HCT116 (cell line): Measurements from ENCODE around the gene PPFIA2. TPM values are rescaled to one million over a fixed set of nuclear protein-coding genes. Genes with fewer than 3 reads are reported as not detected.

Source experiments
- ATAC-seq: fragments of 200-7000 bp; cut with Tn5 transposase; 2 replicates; pipeline ENCODE4 v1.9.1; 2020; ENCODE audit warnings: mild to moderate bottlenecking, moderate library complexity
- BruUV-seq: library from RNA; stranded (reverse); fragments of 400-500 nt; replicated peaks from 2 replicates; lab custom pipeline; 2021; lab: Mats Ljungman, UMichigan
- CTCF ChIA-PET: fragments of 300-600 bp; sonication (Branson Sonifier 250); formaldehyde crosslinking; loops from one replicate; lab custom pipeline; 2021; ENCODE audit warnings: antibody characterized with exemption; lab: Charles Lee
- POLR2A ChIA-PET: fragments of 300-600, 350-600 bp; sonication (Branson Sonifier 250); formaldehyde crosslinking; loops from one replicate; lab custom pipeline; 2021; ENCODE audit warnings: antibody characterized with exemption; lab: Charles Lee
- RAD21 ChIA-PET, 2 experiments: fragments of 300-600 bp; sonication (Branson Sonifier 250); formaldehyde crosslinking; loops; one replicate each; lab custom pipeline; 2023; ENCODE audit warnings: low total read pairs in 2 of 2; ENCODE audit not compliant: uncharacterized antibody in 2 of 2, unreplicated experiment in 2 of 2, low non-redundant PET in 1 of 2; lab: Charles Lee
- DNase-seq: peaks from one replicate; pipeline ENCODE4 v3.0.0-alpha.2; 2010; ENCODE audit warnings: low read depth, low spot score
- H2AFZ ChIP-seq: fragments of 200-600 bp; shearing (Covaris generic), sonication (generic); 2 replicates; pipeline ENCODE4 v1.6.1; 2017; ENCODE audit warnings: low read depth, mixed run types, mixed read lengths, antibody characterized with exemption, low read length; ENCODE audit not compliant: poor library complexity, severe bottlenecking
- H3K27ac ChIP-seq: 2 replicates; pipeline ENCODE4 v1.5.1; 2012; ENCODE audit warnings: low read depth, low read length
- H3K27me3 ChIP-seq: fragments of 200-600 bp; sonication (generic); 2 replicates; pipeline ENCODE4 v1.6.1; 2016; ENCODE audit warnings: mixed run types, low read length, mixed read lengths; ENCODE audit not compliant: insufficient read depth
- H3K36me3 ChIP-seq, 2 experiments: fragments of 200-500 bp in 1 of 2; fragments of 200-600 bp in 1 of 2; sonication (Bioruptor generic) in 1 of 2; sonication (generic) in 1 of 2; 2 replicates each; pipeline versions ENCODE4 v1.5.1 to v1.6.1; 2014 to 2016; ENCODE audit warnings: low read length in 2 of 2, inconsistent platforms in 1 of 2, mixed read lengths in 1 of 2, mixed run types in 1 of 2; ENCODE audit not compliant: insufficient read depth in 2 of 2, control insufficient read depth in 1 of 2
- H3K4me1 ChIP-seq, 2 experiments: fragments of 200-600 bp in 1 of 2; sonication (generic) in 1 of 2; 2 replicates each; pipeline versions ENCODE4 v1.5.1 to v1.6.1; 2012 to 2017; ENCODE audit warnings: low read length in 2 of 2, inconsistent platforms in 1 of 2, mild to moderate bottlenecking in 1 of 2, mixed read lengths in 1 of 2, mixed run types in 1 of 2, moderate library complexity in 1 of 2; ENCODE audit not compliant: insufficient read depth in 2 of 2, control insufficient read depth in 1 of 2
- H3K4me2 ChIP-seq: fragments of 200-600 bp; sonication (generic); 2 replicates; pipeline ENCODE4 v1.6.1; 2017; ENCODE audit warnings: mixed run types, low read length, mixed read lengths
- H3K4me3 ChIP-seq, 2 experiments: fragments of 200-600 bp in 1 of 2; sonication (generic) in 1 of 2; replicated peaks in 1 of 2; 2 replicates each; pipeline ENCODE4 v1.5.1; 2011 to 2016; ENCODE audit warnings: low read length in 2 of 2, control low read depth in 1 of 2, low read depth in 1 of 2, mild to moderate bottlenecking in 1 of 2, mixed read lengths in 1 of 2, mixed run types in 1 of 2
- H3K79me2 ChIP-seq: fragments of 200-600 bp; sonication (generic); 2 replicates; pipeline ENCODE4 v1.6.1; 2017; ENCODE audit warnings: mild to moderate bottlenecking, mixed run types, low read length, moderate library complexity, mixed read lengths; ENCODE audit not compliant: insufficient read depth
- H3K9ac ChIP-seq: fragments of 200-600 bp; sonication (generic); 2 replicates; pipeline ENCODE4 v1.6.1; 2016; ENCODE audit warnings: low read length, mixed read lengths
- H3K9me2 ChIP-seq: fragments of 200-600 bp; sonication (generic), shearing (Covaris generic); 2 replicates; pipeline ENCODE4 v1.6.1; 2017; ENCODE audit warnings: mixed run types, mild to moderate bottlenecking, moderate library complexity; ENCODE audit not compliant: insufficient read depth
- H3K9me3 ChIP-seq, 2 experiments: fragments of 200-500 bp in 1 of 2; fragments of 200-600 bp in 1 of 2; sonication (Bioruptor generic) in 1 of 2; sonication (generic) in 1 of 2; 2 replicates each; pipeline ENCODE4 v1.6.1; 2014 to 2017; ENCODE audit warnings: low read length in 2 of 2, mixed read lengths in 2 of 2, inconsistent platforms in 1 of 2, low read depth in 1 of 2, mild to moderate bottlenecking in 1 of 2, mixed run types in 1 of 2, moderate library complexity in 1 of 2; ENCODE audit not compliant: control insufficient read depth in 1 of 2, insufficient read depth in 1 of 2
- H4K20me1 ChIP-seq: fragments of 200-600 bp; sonication (generic), shearing (Covaris generic); 2 replicates; pipeline ENCODE4 v1.6.1; 2017; ENCODE audit warnings: mixed run types, mild to moderate bottlenecking, moderate library complexity; ENCODE audit not compliant: insufficient read depth
- CEBPB ChIP-seq: IDR thresholded peaks from 2 replicates; pipeline ENCODE4 v1.6.1; 2012; ENCODE audit warnings: low read depth
- ELF1 ChIP-seq: IDR thresholded peaks from 2 replicates; pipeline ENCODE4 v1.6.1; 2012; ENCODE audit warnings: low read depth, borderline replicate concordance
- FOSL1 ChIP-seq: IDR thresholded peaks from 2 replicates; pipeline ENCODE4 v1.6.1; 2012; ENCODE audit warnings: low read depth
- POLR2AphosphoS5 ChIP-seq: IDR thresholded peaks from 2 replicates; pipeline ENCODE4 v1.6.1; 2011; ENCODE audit warnings: mild to moderate bottlenecking, low read depth, low read length, moderate library complexity
- RAD21 ChIP-seq: IDR thresholded peaks from 2 replicates; pipeline ENCODE4 v1.6.1; 2012; ENCODE audit warnings: low read depth, mild to moderate bottlenecking
- SIN3A ChIP-seq: IDR thresholded peaks from 2 replicates; pipeline ENCODE4 v1.6.1; 2012; ENCODE audit warnings: low read depth
- SP1 ChIP-seq: IDR thresholded peaks from 2 replicates; pipeline ENCODE4 v1.6.1; 2012; ENCODE audit warnings: low read depth
- SRF ChIP-seq: IDR thresholded peaks from 2 replicates; pipeline ENCODE4 v1.6.1; 2012; ENCODE audit warnings: low read depth
- TCF7L2 ChIP-seq: IDR thresholded peaks from 2 replicates; pipeline ENCODE4 v1.7.0; 2011; ENCODE audit warnings: borderline replicate concordance, inconsistent platforms; ENCODE audit not compliant: insufficient read depth, insufficient read length; ENCODE audit errors: extremely low read depth
- YY1 ChIP-seq: IDR thresholded peaks from 2 replicates; pipeline ENCODE4 v1.6.1; 2011; ENCODE audit warnings: low read length, low read depth, moderate library complexity, mild to moderate bottlenecking; ENCODE audit not compliant: insufficient replicate concordance; ENCODE audit errors: extremely low read depth
- ZFX ChIP-seq: fragments of 450-650 bp; IDR thresholded peaks from 2 replicates; pipeline ENCODE4 v1.6.1; 2017
- intact Hi-C: fragments of 100-400 bp; cut with micrococcal nuclease; formaldehyde crosslinking; loops from 2 replicates; pipeline ENCODE4 v1.10.0; 2022
- total RNA-seq: library from RNA; stranded (reverse); gene quantifications from one replicate; pipeline ENCODE4 v1.2.1, GENCODE V29; 2021; ENCODE audit not compliant: unreplicated experiment
- TF ChIP-seq, protein P1 (sequence below): IDR thresholded peaks from 2 replicates; pipeline ENCODE4 v1.6.1; 2011; ENCODE audit warnings: mild to moderate bottlenecking, low read length, moderate library complexity; ENCODE audit not compliant: insufficient replicate concordance; ENCODE audit errors: extremely low read depth

Gene PPFIA2
- total RNA-seq, 1 experiment from 2014 or later: not detected

DNA sequence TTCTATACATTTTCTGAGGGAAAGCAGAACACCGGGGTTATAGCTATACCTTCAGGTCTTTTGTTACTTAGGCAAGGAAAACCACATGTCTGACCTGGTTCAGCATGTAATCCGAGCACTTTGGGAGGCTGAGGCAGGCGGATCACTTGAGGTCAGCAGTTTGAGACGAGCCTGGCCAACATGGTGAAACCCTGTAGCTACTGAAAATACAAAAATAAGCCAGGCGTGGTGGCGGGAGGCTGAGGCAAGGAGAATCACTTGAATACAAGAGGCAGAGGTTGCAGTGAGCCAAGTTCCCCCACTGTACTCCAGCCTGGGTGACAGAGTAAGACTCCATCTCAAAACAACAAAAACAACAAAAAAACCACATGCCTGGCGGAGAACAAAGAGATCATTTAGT, 503.7 kb downstream of the PPFIA2 start:
- no peak overlapping the region for H3K4me2 ChIP-seq
- no peaks in the 10 kb centered on the region for H3K79me2 ChIP-seq
- no peak overlapping the region for H3K27ac ChIP-seq
- intact Hi-C loops: loop anchor here (5.0 to 10.0 kb wide), 2 partner anchors 421 to 1848 kb away; no protein-coding TSS in a partner anchor
- no peaks in the 10 kb centered on the region for H3K9me2 ChIP-seq
- POLR2A ChIA-PET: no interaction called here
- H3K4me3 ChIP-seq: no peak overlapping the region
- no peaks in the 10 kb centered on the region for H4K20me1 ChIP-seq
- no peaks in the 10 kb centered on the region for H3K9me3 ChIP-seq
- H2AFZ ChIP-seq: no peak overlapping the region
- H3K36me3 ChIP-seq: no peaks in the 10 kb centered on the region
- H3K27me3 ChIP-seq: no peaks in the 10 kb centered on the region
- ATAC-seq: no peak
- RAD21 ChIA-PET: no interaction called here
- CTCF ChIA-PET: no interaction called here
- no peak for DNase-seq
- TF ChIP-seq ZFX (no peak), FOSL1 (no peak), SRF (no peak), CEBPB (no peak), RAD21 (no peak), YY1 (no peak), ELF1 (no peak), TCF7L2 (no peak), POLR2AphosphoS5 (no peak), SIN3A (no peak), SP1 (no peak)
- TF ChIP-seq, protein P1, sequence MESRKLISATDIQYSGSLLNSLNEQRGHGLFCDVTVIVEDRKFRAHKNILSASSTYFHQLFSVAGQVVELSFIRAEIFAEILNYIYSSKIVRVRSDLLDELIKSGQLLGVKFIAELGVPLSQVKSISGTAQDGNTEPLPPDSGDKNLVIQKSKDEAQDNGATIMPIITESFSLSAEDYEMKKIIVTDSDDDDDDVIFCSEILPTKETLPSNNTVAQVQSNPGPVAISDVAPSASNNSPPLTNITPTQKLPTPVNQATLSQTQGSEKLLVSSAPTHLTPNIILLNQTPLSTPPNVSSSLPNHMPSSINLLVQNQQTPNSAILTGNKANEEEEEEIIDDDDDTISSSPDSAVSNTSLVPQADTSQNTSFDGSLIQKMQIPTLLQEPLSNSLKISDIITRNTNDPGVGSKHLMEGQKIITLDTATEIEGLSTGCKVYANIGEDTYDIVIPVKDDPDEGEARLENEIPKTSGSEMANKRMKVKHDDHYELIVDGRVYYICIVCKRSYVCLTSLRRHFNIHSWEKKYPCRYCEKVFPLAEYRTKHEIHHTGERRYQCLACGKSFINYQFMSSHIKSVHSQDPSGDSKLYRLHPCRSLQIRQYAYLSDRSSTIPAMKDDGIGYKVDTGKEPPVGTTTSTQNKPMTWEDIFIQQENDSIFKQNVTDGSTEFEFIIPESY: no peak
- TF ChIP-seq, all 23 proteins: peak for 0
- no peak overlapping the region for H3K9ac ChIP-seq
- H3K4me1 ChIP-seq: no peaks in the 10 kb centered on the region
- BruUV-seq: no TSS peak
